Heart left ventricle (tissue), 13 donors: ENCODE results near the gene EHMT1.

Experiments used
- POLR2A ChIP-seq, 2 donors: fragments of 450-650 bp; IDR thresholded peaks; one replicate each; pipeline ENCODE4 v1.6.1; 2017; ENCODE audit warnings: antibody characterized with exemption in 2 of 2, mild to moderate bottlenecking in 2 of 2, moderate library complexity in 2 of 2
- TF ChIP-seq, protein P1 (sequence below), 12 donors: fragments of 200-600 bp; sonication (generic) in 4 of 12; IDR thresholded peaks; one replicate each; pipeline versions ENCODE4 v1.5.0 to v1.8.0; 2018 to 2022; ENCODE audit warnings: antibody characterized with exemption in 12 of 12, mild to moderate bottlenecking in 5 of 12
- donor health status: ischemic (EF 13 %, LVEDD 7.1; RV severe dilation, severe dysfunction).
- donor health status: DM: no; HTN: yes; CAD: no.
- donor health status: DM: no; HTN: no; CAD: no.
- donor health status: ischemic (EF 25% LVEDD 6.9; RV normal size, moderate dysfunction).
- donor health status: ischemic (EF 25% LVEDD 5.7; RV mildly dilated, moderate dysfunction).
- donor health status: ischemic (EF 35%, LVEDD 5.7; RV mildly dilated, moderate dysfunction).
- donor health status: nonischemic (EF 11% LVEDD 7.7; RV severe dilation, severe dysfunction).
- donor health status: DM: yes; HTN: yes; CAD: no.
- donor health status: PGD.
- donor health status: ischemic (EF 29% LVEDD 5.4; RV normal size, mild dysfunction).
- donor health status: nonischemic (EF 23%, LVEDD 6.1; RV moderate dilation, normal function).

DNA sequence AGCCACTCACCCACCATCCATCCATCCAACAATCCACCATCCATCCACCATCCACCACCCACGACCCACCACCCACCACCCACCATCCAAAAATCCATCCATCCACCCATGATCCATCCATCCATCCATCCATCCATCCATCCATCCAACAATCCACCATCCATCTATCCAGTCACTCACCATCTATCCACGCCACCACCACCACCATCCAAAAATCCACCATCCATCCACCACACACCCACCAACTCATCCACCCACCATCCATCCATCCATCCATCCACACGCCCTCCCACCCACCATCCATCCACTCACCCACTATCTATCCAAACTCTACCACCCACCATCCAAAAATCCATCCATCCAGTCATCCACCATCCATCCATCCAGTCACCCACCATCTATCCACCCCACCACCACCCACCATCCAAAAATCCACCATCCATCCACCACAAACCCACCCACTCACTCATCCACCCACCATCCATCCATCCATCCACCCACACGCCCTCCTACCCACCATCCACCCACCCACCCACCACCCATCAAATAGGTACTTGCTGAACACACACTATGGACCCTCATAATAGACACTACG, 49.1 kb upstream of the EHMT1 start:
- TF ChIP-seq POLR2A (IDR thresholded peaks at IDR 0.05): no peak
- TF ChIP-seq, protein P1, sequence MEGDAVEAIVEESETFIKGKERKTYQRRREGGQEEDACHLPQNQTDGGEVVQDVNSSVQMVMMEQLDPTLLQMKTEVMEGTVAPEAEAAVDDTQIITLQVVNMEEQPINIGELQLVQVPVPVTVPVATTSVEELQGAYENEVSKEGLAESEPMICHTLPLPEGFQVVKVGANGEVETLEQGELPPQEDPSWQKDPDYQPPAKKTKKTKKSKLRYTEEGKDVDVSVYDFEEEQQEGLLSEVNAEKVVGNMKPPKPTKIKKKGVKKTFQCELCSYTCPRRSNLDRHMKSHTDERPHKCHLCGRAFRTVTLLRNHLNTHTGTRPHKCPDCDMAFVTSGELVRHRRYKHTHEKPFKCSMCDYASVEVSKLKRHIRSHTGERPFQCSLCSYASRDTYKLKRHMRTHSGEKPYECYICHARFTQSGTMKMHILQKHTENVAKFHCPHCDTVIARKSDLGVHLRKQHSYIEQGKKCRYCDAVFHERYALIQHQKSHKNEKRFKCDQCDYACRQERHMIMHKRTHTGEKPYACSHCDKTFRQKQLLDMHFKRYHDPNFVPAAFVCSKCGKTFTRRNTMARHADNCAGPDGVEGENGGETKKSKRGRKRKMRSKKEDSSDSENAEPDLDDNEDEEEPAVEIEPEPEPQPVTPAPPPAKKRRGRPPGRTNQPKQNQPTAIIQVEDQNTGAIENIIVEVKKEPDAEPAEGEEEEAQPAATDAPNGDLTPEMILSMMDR (IDR thresholded peaks at IDR 0.05): no peak
